HG03045 (cell line): ENCODE measurements around the gene RAB11A.

Experiments used
- ATAC-seq: cut with Tn5 transposase; IDR thresholded peaks from one replicate; pipeline ENCODE4 v1.9.1; 2021; ENCODE audit warnings: mild to moderate bottlenecking, moderate library complexity; ENCODE audit not compliant: unreplicated experiment

RAB11A gene

DNA sequence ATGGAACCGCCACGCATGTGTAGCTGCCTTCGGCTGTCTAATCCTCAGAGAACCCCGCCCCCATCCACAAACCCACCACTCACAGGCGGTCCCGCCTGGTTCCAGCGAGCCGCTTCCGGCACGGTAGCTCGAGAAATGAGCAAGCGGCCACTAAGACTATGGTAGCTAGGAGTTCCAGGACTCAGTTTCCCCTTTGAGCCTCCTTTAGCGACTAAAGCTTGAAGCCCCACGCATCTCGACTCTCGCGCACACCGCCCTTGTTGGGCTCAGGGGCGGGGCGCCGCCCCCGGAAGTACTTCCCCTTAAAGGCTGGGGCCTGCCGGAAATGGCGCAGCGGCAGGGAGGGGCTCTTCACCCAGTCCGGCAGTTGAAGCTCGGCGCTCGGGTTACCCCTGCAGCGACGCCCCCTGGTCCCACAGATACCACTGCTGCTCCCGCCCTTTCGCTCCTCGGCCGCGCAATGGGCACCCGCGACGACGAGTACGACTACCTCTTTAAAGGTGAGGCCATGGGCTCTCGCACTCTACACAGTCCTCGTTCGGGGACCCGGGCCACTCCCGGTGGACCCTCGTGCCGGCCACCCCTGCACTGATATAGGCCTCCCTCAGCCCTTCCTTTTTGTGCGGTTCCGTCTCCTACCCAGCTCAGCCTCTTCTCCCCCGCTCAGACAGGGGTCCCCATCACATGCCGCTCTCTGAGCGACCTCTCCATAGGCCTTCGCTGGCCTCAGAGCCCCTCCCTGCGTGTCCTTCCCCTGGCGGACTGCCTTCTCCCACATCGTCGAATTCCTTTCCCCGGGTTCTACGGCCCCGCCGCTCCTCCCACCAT lies at the start of gene RAB11A:
RAB11A (plus strand) TSS at position 366 of the 828 bp plus-strand sequence; CDS start at position 461, 95 bp downstream.
- peak; percentile 93 for ATAC-seq

GRCh38 chr15:65819563-65819960 lies 49.7 kb upstream of the RAB11A start:
- no peak for ATAC-seq

DNA sequence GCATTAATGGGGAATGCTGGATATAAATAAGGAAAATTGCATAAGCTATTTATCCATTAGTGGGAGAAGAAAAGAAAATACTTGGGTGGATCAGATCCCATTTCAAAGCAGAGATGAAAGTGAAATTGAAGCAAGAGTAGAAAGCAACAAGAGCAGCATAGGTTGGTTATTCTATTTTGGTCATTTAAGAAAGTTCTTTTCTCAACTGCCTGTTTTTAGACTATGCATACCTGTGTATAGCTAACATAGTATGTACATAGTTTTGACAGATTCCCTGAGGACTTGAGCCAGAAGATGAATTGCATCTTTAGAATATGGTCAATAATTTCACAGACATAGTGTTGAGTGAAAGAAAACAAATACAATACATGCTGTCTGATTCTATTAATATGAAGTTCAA lies 48.2 kb upstream of the RAB11A start:
- no peak for ATAC-seq

DNA sequence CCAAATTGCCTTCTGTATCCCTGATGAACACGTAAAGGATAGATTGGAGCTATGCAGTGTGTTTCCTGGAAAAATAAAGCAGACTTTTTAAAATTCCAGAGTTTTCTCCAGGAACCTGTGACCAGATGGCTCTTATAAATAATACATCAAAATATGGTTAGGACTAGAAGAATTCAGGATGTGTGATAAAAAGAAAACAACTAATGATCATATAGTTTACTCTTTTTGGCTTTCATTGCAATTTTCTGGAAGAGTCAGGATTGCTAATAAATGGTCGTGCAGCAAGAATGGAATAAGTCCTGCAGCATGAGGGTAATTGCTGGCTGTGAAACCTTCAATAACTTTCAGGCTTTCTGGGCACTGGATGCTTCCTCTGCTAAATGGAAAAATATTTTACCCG lies 47.0 kb upstream of the RAB11A start:
- ATAC-seq: no peak

- no peak for ATAC-seq
Observed at GRCh38 chr15:65824031-65824743, 45.1 kb upstream of the RAB11A start.

DNA sequence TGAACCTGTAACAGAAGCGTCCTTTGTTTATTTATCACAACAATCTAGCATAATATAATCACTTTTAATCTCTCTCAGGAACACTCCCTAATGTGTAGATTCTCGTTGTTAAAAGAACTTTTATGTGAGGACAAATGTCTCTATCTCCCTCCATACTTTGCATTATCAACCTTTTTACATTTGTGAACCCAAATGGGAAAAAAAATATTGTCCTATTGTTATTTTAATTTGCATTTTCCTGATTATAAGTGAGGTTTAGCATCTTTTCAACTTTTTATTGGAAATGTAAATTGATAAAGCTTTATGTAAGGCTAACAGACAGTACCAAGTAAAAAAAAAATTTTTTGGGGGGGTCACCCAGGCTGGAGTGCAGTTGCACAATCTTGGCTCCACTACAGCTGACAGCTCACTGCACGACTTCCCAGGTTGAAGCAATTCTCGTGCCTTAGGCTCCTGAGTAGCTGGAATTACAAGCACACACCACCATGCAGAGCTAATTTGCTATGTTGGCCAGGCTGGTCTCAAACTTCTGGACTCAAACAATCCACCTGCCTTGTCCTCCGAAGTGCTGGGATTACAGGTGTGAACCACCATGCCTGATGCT lies 44.2 kb upstream of the RAB11A start:
- no peak for ATAC-seq

- ATAC-seq: no peak
Observed at GRCh38 chr15:65827065-65827464, 42.2 kb upstream of the RAB11A start.

GRCh38 chr15:65828585-65828984 lies 40.7 kb upstream of the RAB11A start:
- no peak for ATAC-seq

- ATAC-seq: no peak
Observed at GRCh38 chr15:65829130-65829764, 40.0 kb upstream of the RAB11A start.

- ATAC-seq: no peak
Observed at GRCh38 chr15:65832549-65833364, 36.5 kb upstream of the RAB11A start.

DNA sequence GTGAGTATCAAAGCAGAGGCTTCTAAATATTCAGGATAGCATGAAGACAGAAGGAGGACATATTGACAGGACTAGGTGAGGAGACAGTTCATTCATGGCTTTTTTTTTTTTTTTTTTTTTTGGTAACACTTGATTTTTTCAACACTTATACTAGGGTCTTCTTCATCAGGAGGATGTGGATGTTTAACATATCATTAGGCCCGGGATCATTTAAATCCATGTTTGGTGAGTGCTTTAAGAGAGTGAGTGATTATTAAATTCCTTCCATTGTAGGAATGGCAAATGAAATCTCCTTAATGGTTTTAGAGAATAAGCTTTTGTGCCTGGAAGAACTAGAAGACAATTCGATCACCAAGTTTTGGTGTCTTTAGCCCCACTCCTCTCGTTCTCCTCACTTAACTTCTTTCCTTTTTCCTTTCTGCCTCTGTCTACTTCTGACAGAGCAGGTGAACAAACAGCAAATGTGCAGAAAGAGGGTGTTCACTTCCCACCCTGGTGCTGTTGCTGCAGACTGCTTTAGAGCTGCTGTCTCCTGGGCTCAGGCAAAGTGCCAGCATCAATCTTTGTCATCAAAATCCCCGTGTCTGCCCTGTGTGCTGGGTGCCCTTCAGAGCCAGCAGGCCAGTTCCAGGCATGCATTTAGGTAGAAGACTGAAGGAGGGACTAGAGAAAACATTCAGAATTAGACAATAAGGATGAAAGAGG lies 35.6 kb upstream of the RAB11A start:
- ATAC-seq: no peak

DNA sequence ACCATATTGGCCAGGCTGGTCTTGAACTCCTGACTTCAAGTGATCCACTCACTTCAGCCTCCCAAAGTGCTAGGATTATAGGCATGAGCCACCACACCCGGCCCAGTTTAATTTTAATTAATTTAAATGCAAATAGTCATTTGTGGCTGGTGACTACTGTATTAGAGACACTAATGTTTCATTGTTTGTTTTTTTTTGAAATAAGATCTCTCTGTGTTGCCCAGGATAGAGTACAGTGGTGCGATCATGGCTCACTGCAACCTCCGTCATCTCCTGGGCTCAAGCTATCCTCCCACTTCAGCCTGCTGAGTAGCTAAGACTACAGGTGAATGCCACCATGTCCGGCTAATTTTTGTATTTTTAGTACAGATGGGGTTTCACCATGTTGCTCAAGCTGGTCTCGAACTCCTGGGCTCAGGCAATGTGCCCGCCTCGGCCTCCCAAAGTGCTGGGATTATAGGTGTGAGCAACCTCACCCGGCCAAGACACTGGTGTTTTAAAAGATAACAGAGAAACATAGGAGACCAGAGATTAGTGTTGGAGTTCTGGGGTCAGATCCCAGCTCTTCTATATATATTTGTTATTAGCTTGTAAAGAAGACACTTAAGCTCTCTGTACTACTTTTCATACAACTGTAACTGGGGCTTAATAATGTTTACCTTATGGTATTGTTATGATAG lies 34.5 kb upstream of the RAB11A start:
- ATAC-seq: no peak

DNA sequence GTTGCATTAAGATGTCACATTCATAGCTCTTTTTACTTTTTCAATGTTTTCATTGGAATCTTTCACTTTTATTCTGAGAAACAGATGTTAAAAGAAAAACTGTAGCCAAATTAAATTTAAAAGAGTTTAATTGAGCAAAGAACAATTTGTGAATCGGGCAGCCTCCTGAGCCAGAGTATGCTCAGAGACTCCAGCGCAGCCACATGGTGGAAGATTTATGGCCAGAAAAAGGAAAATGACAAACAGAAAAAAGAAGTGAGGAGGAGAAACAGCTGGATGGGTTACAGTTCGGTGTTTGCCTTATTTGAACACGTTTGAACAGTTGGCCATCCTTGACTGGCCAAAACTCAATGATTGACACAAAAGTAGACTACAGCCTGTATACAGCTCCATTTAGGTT lies 33.8 kb upstream of the RAB11A start:
- no peak for ATAC-seq

DNA sequence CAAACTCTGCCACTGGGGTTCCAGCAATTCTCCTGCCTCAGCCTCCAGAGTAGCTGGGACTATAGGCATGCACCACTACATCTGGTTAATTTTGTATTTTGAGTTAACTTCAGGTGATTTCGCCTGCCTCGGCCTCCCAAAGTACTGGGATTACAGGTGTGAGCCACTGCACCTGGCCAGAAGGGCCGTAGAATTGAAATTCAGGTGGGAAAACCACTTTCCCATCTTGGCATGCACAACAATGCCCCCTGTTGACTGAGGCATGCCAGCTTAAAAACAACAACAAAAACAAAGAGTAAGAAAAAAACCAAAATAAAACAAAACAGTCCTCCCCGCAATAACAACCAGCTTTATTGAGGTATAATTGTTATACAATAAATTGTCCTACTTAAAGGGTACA lies 32.6 kb upstream of the RAB11A start:
- no peak for ATAC-seq

DNA sequence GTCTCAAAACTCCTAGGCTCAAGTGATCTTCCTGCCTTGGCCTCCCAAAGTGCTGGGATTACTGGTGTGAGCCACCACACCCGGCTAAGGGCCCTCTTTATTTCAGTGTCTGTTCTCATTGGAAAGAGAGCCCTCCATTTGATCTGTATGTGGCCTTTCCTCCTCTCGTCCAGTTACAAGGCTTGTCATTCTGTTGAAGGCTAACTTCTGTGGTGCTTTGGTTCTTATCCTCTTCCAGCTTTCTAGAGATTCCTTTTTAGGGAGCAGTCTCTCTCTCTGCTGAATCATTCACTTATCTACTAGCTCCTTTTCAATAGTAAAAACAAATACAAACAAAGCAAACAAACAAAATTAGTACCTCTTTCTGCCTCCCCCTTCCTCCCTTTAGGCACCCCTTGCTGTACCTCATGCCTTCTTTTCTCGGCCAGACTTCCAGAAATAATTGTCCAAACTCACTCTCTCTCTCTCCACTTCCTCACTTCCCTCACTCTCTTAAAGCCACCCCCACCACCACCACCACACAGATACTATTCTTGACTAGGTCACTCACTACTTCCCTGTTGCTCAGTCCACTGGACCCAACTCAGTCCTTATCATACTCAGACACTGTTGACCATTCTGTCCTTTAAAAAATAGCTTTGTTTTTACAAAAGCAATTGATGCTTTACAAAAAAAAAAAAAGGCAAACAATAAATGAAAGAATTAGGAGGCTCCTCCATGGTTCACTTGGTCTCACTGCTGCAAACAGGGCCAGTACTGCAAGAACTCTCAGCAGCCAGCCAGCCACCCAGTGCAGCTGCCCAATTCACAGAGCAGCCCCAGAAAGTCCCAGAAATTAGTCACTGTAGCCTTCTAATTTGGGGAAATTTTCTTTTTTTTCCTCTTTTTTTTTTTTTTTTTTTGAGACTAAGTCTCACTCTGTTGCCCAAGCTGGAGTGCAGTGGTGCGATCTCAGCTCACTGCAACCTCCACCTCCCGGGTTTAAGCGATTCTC lies 31.7 kb upstream of the RAB11A start:
- no peak for ATAC-seq

DNA sequence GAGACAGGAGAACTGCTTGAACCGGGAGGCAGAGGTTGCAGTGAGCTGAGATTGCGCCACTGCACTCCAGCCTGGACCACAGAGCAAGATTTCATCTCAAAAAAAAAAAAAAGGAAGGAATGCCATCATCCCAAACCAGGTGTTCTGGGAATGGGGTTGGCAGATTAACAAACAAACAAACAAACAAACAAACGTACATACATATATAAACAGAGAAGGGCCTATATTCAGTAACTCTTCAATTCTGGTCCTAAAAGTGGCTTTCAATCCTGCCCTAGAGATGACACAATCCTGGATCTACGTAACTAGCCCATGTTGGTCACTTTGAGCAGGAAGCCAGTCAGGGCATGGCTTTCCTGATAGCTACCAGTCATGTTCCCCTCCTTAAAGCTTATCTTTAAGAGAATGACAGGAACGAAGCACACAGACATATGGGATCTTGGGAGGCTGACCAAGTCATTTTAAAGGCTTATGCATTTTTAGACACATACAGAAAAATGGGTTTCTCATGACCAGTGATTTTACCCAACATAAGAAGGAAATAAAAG lies 29.9 kb upstream of the RAB11A start:
- ATAC-seq: no peak

DNA sequence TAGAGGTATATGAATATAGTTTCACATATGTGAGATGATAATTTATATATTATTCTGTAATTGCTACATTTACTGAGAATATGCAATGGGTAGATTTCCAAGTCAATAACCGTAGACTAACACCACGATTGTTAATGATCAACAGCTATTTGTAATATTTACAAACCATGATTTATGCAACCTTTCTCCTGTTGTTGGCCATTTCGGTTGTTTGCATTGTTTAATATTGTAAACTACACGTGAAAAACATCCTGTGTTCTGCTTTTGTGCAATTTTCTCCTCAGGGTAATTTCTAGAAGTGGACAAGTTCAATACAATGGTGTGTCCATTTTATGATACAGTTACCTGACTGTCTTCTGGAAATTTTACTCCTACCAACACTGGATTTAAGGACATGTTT lies 29.3 kb upstream of the RAB11A start:
- ATAC-seq: no peak
